Neural cell (in vitro differentiated cells): ENCODE measurements around the gene CELF4. TPM values are rescaled to one million over a fixed set of nuclear protein-coding genes. Genes with fewer than 3 reads are reported as not detected.
A peak's percentile ranks its signal among the peaks of the same experiment; 100 is the strongest.

Experiments used
- H2AFZ ChIP-seq: fragments of 200-600, 300-800 bp; sonication (generic), shearing (Covaris generic); 2 replicates; pipeline ENCODE4 v1.6.0; 2014; ENCODE audit warnings: low read depth, mild to moderate bottlenecking, antibody characterized with exemption, low read length, moderate library complexity
- H3F3A ChIP-seq: fragments of 200-600 bp; shearing (Covaris generic); 2 replicates; pipeline ENCODE4 v1.6.1; 2016; ENCODE audit warnings: mild to moderate bottlenecking, moderate library complexity, mixed read lengths, antibody characterized with exemption, low read length; ENCODE audit not compliant: insufficient read depth, poor library complexity, severe bottlenecking
- H3K27ac ChIP-seq: fragments of 200-600, 300-800 bp; sonication (generic), shearing (Covaris generic); 2 replicates; pipeline ENCODE4 v1.5.1; 2014; ENCODE audit warnings: mild to moderate bottlenecking, low read length, moderate library complexity
- H3K27me3 ChIP-seq: fragments of 300-800, 200-600 bp; sonication (generic), shearing (Covaris generic); 2 replicates; pipeline ENCODE4 v1.6.0; 2014; ENCODE audit warnings: mild to moderate bottlenecking, low read depth, low read length, moderate library complexity; ENCODE audit not compliant: insufficient read depth
- H3K36me3 ChIP-seq: fragments of 300-800, 200-600 bp; sonication (generic), shearing (Covaris generic); 2 replicates; pipeline ENCODE4 v1.5.1; 2014; ENCODE audit warnings: mild to moderate bottlenecking, antibody characterized with exemption, low read length, moderate library complexity; ENCODE audit not compliant: insufficient read depth
- H3K4me2 ChIP-seq: fragments of 300-800, 200-600 bp; sonication (generic), shearing (Covaris generic); 2 replicates; pipeline ENCODE4 v1.6.0; 2014; ENCODE audit warnings: mild to moderate bottlenecking, low read length
- H3K4me3 ChIP-seq: fragments of 300-800, 200-600 bp; sonication (generic), shearing (Covaris generic); 2 replicates; pipeline ENCODE4 v1.5.1; 2014; ENCODE audit warnings: mild to moderate bottlenecking, low read length, moderate library complexity
- H3K79me2 ChIP-seq: fragments of 200-600 bp; shearing (Covaris generic); replicated peaks from 2 replicates; pipeline ENCODE4 v1.6.0; 2014; ENCODE audit warnings: mild to moderate bottlenecking, low read length, moderate library complexity; ENCODE audit not compliant: insufficient read depth
- H3K9ac ChIP-seq: fragments of 300-800, 200-600 bp; sonication (generic), shearing (Covaris generic); 2 replicates; pipeline ENCODE4 v1.6.1; 2016; ENCODE audit warnings: mild to moderate bottlenecking, low read length, mixed read lengths
- H3K9me2 ChIP-seq: fragments of 200-600 bp; shearing (Covaris generic); 2 replicates; pipeline ENCODE4 v1.6.1; 2016; ENCODE audit warnings: mild to moderate bottlenecking, low read length, mixed read lengths; ENCODE audit not compliant: insufficient read depth
- H3K9me3 ChIP-seq: fragments of 200-600, 300-800 bp; sonication (generic), shearing (Covaris generic); 2 replicates; pipeline ENCODE4 v1.6.1; 2016; ENCODE audit warnings: mild to moderate bottlenecking, mixed run types, low read length, moderate library complexity, mixed read lengths
- H4K20me1 ChIP-seq: fragments of 200-600 bp; shearing (Covaris generic); 2 replicates; pipeline ENCODE4 v1.6.1; 2016; ENCODE audit warnings: mild to moderate bottlenecking, mixed run types; ENCODE audit not compliant: insufficient read depth
- CTCF ChIP-seq: fragments of 450-650 bp; IDR thresholded peaks from 2 replicates; pipeline ENCODE4 v1.5.1; 2014; ENCODE audit warnings: antibody characterized with exemption, mild to moderate bottlenecking, moderate library complexity; ENCODE audit not compliant: poor library complexity, severe bottlenecking
- EP300 ChIP-seq: fragments of 450-650 bp; conservative IDR thresholded peaks from 2 replicates; pipeline ENCODE4 v1.6.1; 2014; ENCODE audit warnings: antibody characterized with exemption, mild to moderate bottlenecking, moderate library complexity; ENCODE audit not compliant: poor library complexity, severe bottlenecking
- EZH2 ChIP-seq: fragments of 200-600, 300-800 bp; shearing (Covaris generic), sonication (generic); IDR thresholded peaks from 2 replicates; pipeline ENCODE4 v1.6.1; 2014; ENCODE audit warnings: antibody characterized with exemption, low read length, borderline replicate concordance, mild to moderate bottlenecking; ENCODE audit not compliant: insufficient read depth, poor library complexity, severe bottlenecking
- MXI1 ChIP-seq: fragments of 450-650 bp; conservative IDR thresholded peaks from 2 replicates; pipeline ENCODE4 v1.6.1; 2014; ENCODE audit warnings: antibody characterized with exemption, mild to moderate bottlenecking; ENCODE audit not compliant: poor library complexity, severe bottlenecking
- POLR2AphosphoS5 ChIP-seq: IDR thresholded peaks from 2 replicates; pipeline ENCODE4 v1.6.1; 2012
- RAD21 ChIP-seq: fragments of 450-650 bp; conservative IDR thresholded peaks from 2 replicates; pipeline ENCODE4 v1.6.1; 2014; ENCODE audit warnings: antibody characterized with exemption, mild to moderate bottlenecking, moderate library complexity
- REST ChIP-seq: IDR thresholded peaks from 2 replicates; pipeline ENCODE4 v1.6.1; 2012; ENCODE audit warnings: borderline replicate concordance
- SMC3 ChIP-seq: fragments of 450-650 bp; conservative IDR thresholded peaks from 2 replicates; pipeline ENCODE4 v1.6.1; 2014; ENCODE audit warnings: antibody characterized with exemption, mild to moderate bottlenecking, moderate library complexity; ENCODE audit not compliant: poor library complexity
- TAF1 ChIP-seq: IDR thresholded peaks from 2 replicates; pipeline ENCODE4 v1.6.1; 2012; ENCODE audit warnings: low read depth
- polyA plus RNA-seq: library from polyadenylated mRNA; depleted of rRNA; stranded (reverse); fragments of >200 nt; gene quantifications from 2 replicates; pipeline ENCODE4 v1.2.3, GENCODE V29; 2014

The CELF4 gene
- polyA plus RNA-seq, 1 donor from 2014 or later: 191 TPM

DNA sequence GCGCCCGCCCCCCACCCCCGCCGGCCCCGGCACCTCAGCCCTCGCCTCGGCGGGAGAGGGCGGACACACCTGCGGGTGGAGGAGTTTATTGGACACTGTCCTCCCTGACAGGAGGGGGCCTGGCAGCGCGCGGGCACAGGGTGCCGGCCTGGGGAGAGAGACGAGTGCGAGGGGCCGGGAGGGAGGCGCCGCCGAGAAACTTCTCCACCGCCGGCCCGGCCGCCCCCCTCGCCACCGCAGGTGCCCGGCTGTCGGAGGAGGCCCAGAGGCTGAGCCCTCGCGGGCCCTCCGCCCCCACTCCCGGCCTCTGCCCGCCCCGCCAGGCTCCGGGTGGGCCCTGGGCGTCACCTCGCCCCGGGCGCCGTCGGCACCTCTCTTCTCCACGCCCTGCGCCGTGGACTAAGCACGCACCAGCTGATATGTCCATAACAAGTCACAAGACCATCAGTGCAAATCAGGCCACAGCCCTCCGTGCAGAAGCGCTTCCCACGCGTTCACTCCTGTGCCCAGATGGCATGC is 311.3 kb downstream of the CELF4 start:
- no peak overlapping the region for H3K27ac ChIP-seq
- H3K79me2 ChIP-seq: no peaks in the 10 kb centered on the region
- H3K4me3 ChIP-seq: no peak overlapping the region
- H3K4me2 ChIP-seq: no peak overlapping the region
- no peaks in the 10 kb centered on the region for H3K9me3 ChIP-seq
- H3K27me3 ChIP-seq: peaks cover 6% of the 10 kb centered on the region
- H3K36me3 ChIP-seq: no peaks in the 10 kb centered on the region
- H4K20me1 ChIP-seq: no peaks in the 10 kb centered on the region
- H3K9me2 ChIP-seq: no peaks in the 10 kb centered on the region
- H3K9ac ChIP-seq: no peak overlapping the region
- no peaks in the 10 kb centered on the region for H3F3A ChIP-seq
- TF ChIP-seq EZH2 (no peak), POLR2AphosphoS5 (no peak), TAF1 (no peak), MXI1 (no peak), EP300 (no peak), SMC3 (no peak), CTCF (no peak)
- no peak overlapping the region for H2AFZ ChIP-seq

DNA sequence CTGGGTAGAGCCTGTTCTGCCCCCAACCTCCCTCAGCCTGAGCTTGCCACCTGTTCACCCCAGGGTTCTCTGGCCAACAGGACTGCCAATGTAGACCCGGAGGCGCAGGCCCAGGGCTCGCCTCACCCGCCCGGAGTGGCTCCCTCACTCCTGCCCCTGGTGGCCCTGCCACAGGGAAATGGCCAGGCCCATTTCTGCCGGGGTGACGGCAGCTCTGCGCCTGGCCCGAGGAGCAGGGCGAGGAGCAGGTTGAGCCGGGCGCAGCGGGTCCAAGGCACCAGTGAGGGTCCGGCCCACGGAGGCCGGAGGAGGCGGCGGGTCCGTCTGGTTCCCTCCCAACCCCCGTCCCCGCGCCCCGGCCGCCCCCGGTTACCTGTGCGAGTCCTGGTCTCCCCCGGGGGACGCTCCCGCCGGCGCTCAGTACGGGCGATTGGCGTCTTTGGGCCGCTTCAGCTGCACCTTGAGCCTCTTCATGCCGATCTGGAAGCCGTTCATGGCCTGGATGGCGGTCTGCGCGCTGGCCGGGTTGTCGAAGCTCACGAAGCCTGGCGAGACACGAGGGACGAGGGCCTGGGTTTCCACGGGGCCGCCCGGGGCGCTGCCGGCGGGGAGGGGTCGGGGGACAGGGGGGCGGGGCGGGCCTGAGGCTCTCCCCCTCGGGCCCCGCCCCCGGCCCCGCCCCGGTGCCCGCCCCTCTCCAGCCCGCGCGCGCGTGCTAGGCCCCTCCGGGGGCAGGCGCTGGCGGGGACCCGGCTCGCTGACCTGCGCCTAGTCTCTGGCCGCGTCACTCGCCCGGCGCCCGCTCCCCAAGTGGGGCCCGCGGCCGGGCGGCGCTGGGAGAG is 312.0 kb downstream of the CELF4 start:
- Histone ChIP-seq H3K9me3 (no peaks in the 10 kb centered on the region), H2AFZ (no peak overlapping the region), H3K27me3 (peaks cover 6% of the 10 kb centered on the region), H3K4me3 (peak overlapping the region; percentile 50), H3K27ac (no peak overlapping the region), H3K36me3 (no peaks in the 10 kb centered on the region), H3K4me2 (no peak overlapping the region), H3K9ac (no peak overlapping the region), H3K79me2 (no peaks in the 10 kb centered on the region), H3F3A (no peaks in the 10 kb centered on the region), H3K9me2 (no peaks in the 10 kb centered on the region), H4K20me1 (no peaks in the 10 kb centered on the region)
- no peak for TF ChIP-seq RAD21
- TF ChIP-seq TAF1: no peak
- no peak for TF ChIP-seq EZH2
- TF ChIP-seq CTCF: no peak
- no peak for TF ChIP-seq POLR2AphosphoS5
- no peak for TF ChIP-seq REST
- no peak for TF ChIP-seq MXI1
- no peak for TF ChIP-seq SMC3
- no peak for TF ChIP-seq EP300
